Glomerular visceral epithelial cell (primary cell): ENCODE results near the gene CIC.
"Not testable (repeated sequence)": the region's sequence is repeated elsewhere in the genome, so short reads cannot be mapped to it uniquely, and the experiment has no call there.

Source experiments
- DNase-seq: peaks from one replicate; pipeline ENCODE4 v3.0.0-alpha.2; 2016; ENCODE audit errors: extremely low spot score

CIC gene

GRCh38 chr19:42333975-42334696 lies 65.1 kb downstream of the CIC start:
- no peak for DNase-seq

- no peak for DNase-seq
Observed at GRCh38 chr19:42334697-42335373, 65.8 kb downstream of the CIC start.

GRCh38 chr19:42335374-42335936 lies 66.4 kb downstream of the CIC start:
- no peak for DNase-seq

- no peak for DNase-seq
Observed at GRCh38 chr19:42335971-42336370, 66.9 kb downstream of the CIC start.

DNA sequence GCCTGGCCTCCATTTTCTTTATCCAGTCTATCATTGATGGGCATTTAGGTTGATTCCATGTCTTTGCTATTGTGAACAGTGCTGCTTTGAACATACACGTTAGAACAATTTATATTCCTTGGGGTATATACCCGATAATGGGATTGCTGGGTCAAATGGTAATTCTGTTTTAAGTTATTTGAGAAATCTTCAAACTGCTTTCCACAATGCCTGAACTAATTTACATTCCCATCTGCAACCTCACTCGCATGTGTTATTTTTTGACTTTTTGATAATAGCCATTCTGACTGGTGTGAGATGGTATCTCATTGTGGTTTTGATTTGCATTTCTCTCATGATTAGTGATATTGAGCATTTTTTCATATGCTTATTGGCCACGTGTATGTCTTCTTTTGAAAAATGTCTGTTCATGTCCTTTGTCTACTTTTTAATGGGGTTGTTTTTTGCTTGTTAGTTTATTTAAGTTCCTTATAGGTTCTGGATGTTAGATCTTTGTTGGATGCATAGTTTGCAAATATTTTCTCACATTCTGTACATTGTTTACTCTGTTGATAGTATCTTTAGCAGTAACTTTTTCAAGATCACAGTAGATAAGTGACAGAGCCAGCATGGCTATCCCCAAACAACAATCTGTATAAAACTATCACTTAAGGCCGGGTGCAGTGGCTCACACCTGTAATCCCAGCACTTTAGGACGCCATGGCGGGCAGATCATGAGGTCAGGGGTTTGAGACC lies 70.2 kb downstream of the CIC start:
- not testable (repeated sequence) for DNase-seq

- not testable (repeated sequence) for DNase-seq
Observed at GRCh38 chr19:42339922-42340321, 70.9 kb downstream of the CIC start.

GRCh38 chr19:42343344-42344110 lies 74.5 kb downstream of the CIC start:
- no peak for DNase-seq

- no peak for DNase-seq
Observed at GRCh38 chr19:42344336-42344893, 75.4 kb downstream of the CIC start.
